ENCODE data around the gene TMEM150B. TPM values are rescaled to one million over a fixed set of nuclear protein-coding genes. Genes with fewer than 3 reads are reported as not detected.

TMEM150B gene
- total RNA-seq, 4 donors from 2014 or later = 5.5 to 17.1 (median 7.7) TPM

- Histone ChIP-seq H3K27me3 (no peaks in the 10 kb centered on the region), H3K36me3 (peaks cover 0 to 62% (median 7%) of the 10 kb centered on the region in 3 donors), H3K4me3 (no peak overlapping the region), H3K4me1 (peaks cover 0 to 17% (median 12%) of the 10 kb centered on the region in 4 donors), H3K27ac (no peak overlapping the region), H3K9me3 (no peaks in the 10 kb centered on the region)
- WGBS, 2 donors = 87 to 89% methylated on average over 15 of the region's 15 CpGs
- TF ChIP-seq EP300 (IDR thresholded peaks at IDR 0.05) (no peak), POLR2A (IDR thresholded peaks at IDR 0.05) (no peak), CTCF (IDR thresholded peaks at IDR 0.05) (no peak)
- DNase-seq (ENCODE audit: low spot score in 2 of 2) = no peak
Observed at GRCh38 chr19:55276720-55277430, 48.3 kb downstream of the TMEM150B start.

- Histone ChIP-seq H3K9me3 (no peaks in the 10 kb centered on the region), H3K27me3 (no peaks in the 10 kb centered on the region), H3K27ac (no peak overlapping the region), H3K4me3 (no peak overlapping the region), H3K36me3 (peaks cover 0 to 70% (median 7%) of the 10 kb centered on the region in 3 donors), H3K4me1 (peaks cover 0 to 17% (median 12%) of the 10 kb centered on the region in 4 donors)
- DNase-seq (ENCODE audit: low spot score in 2 of 2) = no peak
- TF ChIP-seq CTCF (IDR thresholded peaks at IDR 0.05) (no peak), EP300 (IDR thresholded peaks at IDR 0.05) (no peak), POLR2A (IDR thresholded peaks at IDR 0.05) (no peak)
- WGBS, 2 donors = 74 to 79% methylated on average over 17 of the region's 17 CpGs
Observed at GRCh38 chr19:55275851-55276719, 49.1 kb downstream of the TMEM150B start.

GRCh38 chr19:55273978-55274707 lies 51.0 kb downstream of the TMEM150B start:
- WGBS, 2 donors = 92 to 94% methylated on average over 15 to 31 of the region's 36 CpGs
- Histone ChIP-seq H3K9me3 (no peaks in the 10 kb centered on the region), H3K36me3 (peaks cover 0 to 89% (median 7%) of the 10 kb centered on the region in 3 donors), H3K4me1 (peaks cover 0 to 4% (median 2%) of the 10 kb centered on the region in 4 donors), H3K4me3 (no peak overlapping the region), H3K27ac (no peak overlapping the region), H3K27me3 (no peaks in the 10 kb centered on the region)
- TF ChIP-seq CTCF (IDR thresholded peaks at IDR 0.05) (no peak), EP300 (IDR thresholded peaks at IDR 0.05) (no peak), POLR2A (IDR thresholded peaks at IDR 0.05) (no peak)
- DNase-seq (ENCODE audit: low spot score in 2 of 2) = no peak

GRCh38 chr19:55272142-55272541 lies 53.0 kb downstream of the TMEM150B start:
- no peak for DNase-seq (ENCODE audit: low spot score in 2 of 2)
- Histone ChIP-seq H3K4me3 (no peak overlapping the region), H3K4me1 (no peaks in the 10 kb centered on the region), H3K9me3 (no peaks in the 10 kb centered on the region), H3K27me3 (no peaks in the 10 kb centered on the region), H3K36me3 (peaks cover 0 to 95% (median 7%) of the 10 kb centered on the region in 3 donors), H3K27ac (no peak overlapping the region)
- no peak for TF ChIP-seq EP300 (IDR thresholded peaks at IDR 0.05)
- TF ChIP-seq CTCF (IDR thresholded peaks at IDR 0.05) = no peak
- TF ChIP-seq POLR2A (IDR thresholded peaks at IDR 0.05) = no peak
- 90 to 93% methylated on average over 18 of the region's 18 CpGs for WGBS, 2 donors
